Ascending aorta (tissue), 2 donors: Measurements from ENCODE around the gene SPAG9. TPM values are rescaled to one million over a fixed set of nuclear protein-coding genes. Genes with fewer than 3 reads are reported as not detected.

Experiments
- DNase-seq, 2 donors: peaks; one replicate each; pipeline ENCODE4 v3.0.0-alpha.2; 2019; ENCODE audit warnings: low spot score in 2 of 2
- H3K27ac ChIP-seq, 2 donors: fragments of 200-600 bp; sonication (generic); one replicate each; pipeline ENCODE4 v1.5.1; 2016 to 2017; ENCODE audit warnings: mild to moderate bottlenecking in 1 of 2
- H3K27me3 ChIP-seq: fragments of 200-600 bp; sonication (generic); one replicate; pipeline ENCODE4 v1.5.1; 2017
- H3K36me3 ChIP-seq, 2 donors: fragments of 200-600 bp; sonication (generic); one replicate each; pipeline ENCODE4 v1.5.1; 2016
- H3K4me1 ChIP-seq, 2 donors: fragments of 200-600 bp; sonication (generic); one replicate each; pipeline ENCODE4 v1.5.1; 2016 to 2017; ENCODE audit warnings: mild to moderate bottlenecking in 1 of 2
- H3K4me3 ChIP-seq, 2 donors: fragments of 200-600 bp; sonication (generic); one replicate each; pipeline ENCODE4 v1.5.1; 2016 to 2017; ENCODE audit warnings: mild to moderate bottlenecking in 1 of 2
- H3K9me3 ChIP-seq, 2 donors: fragments of 200-600 bp; sonication (generic); one replicate each; pipeline ENCODE4 v1.5.1; 2016
- CTCF ChIP-seq, 3 experiments: fragments of 200-600 bp in 2 of 3; fragments of 450-650 bp in 1 of 3; sonication (generic) in 2 of 3; IDR thresholded peaks; one replicate each; pipeline ENCODE4 v1.5.1; 2016 to 2019; ENCODE audit warnings: antibody characterized with exemption in 3 of 3, mild to moderate bottlenecking in 1 of 3, moderate library complexity in 1 of 3
- intact Hi-C: fragments of 100-400 bp; cut with DNase I; formaldehyde crosslinking; loops from one replicate; pipeline ENCODE4 v1.15.1; 2023
- total RNA-seq: library from RNA; depleted of rRNA; stranded (reverse); fragments of >200 nt; gene quantifications from one replicate; pipeline ENCODE4 v1.1.0, GENCODE V29; 2016

SPAG9 gene
- total RNA-seq, 1 donor from 2014 or later = 41.3 TPM

- Histone ChIP-seq H3K9me3 (no peaks in the 10 kb centered on the region), H3K27me3 (no peaks in the 10 kb centered on the region), H3K4me1 (peaks cover 0 to 16% of the 10 kb centered on the region in 2 donors), H3K36me3 (no peaks in the 10 kb centered on the region), H3K4me3 (no peak overlapping the region), H3K27ac (no peak overlapping the region)
- intact Hi-C loops = no loop called here
- TF ChIP-seq CTCF (IDR thresholded peaks at IDR 0.05) = no peak
- no peak for DNase-seq
Observed at GRCh38 chr17:50922721-50923405, 197.8 kb downstream of the SPAG9 start.

DNA sequence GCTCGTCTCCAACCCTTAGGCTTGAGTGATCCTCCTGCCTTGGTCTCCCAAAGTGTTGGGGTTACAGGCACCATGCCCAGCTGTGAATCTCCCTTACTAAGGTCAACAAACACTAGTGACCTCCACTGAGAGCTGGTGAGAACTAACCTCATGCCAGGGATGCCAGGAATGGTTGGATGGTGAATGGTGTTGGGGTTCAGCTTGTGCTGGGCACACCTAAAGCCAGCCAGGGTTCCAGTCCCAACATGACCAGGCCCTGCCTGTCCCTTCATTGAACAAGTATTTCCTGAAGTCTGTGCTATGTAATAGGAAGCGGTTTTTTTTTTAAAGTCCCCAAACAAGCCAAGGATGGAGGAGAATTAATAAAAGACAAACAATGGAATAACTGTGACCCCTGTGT lies 198.6 kb downstream of the SPAG9 start:
- no peak overlapping the region for H3K27ac ChIP-seq
- H3K36me3 ChIP-seq = no peaks in the 10 kb centered on the region
- intact Hi-C loops = no loop called here
- no peaks in the 10 kb centered on the region for H3K27me3 ChIP-seq
- H3K9me3 ChIP-seq = no peaks in the 10 kb centered on the region
- no peak overlapping the region for H3K4me3 ChIP-seq
- TF ChIP-seq CTCF (IDR thresholded peaks at IDR 0.05) = no peak
- no peak for DNase-seq
- H3K4me1 ChIP-seq = peaks cover 0 to 16% of the 10 kb centered on the region in 2 donors

GRCh38 chr17:50920891-50921586 lies 199.6 kb downstream of the SPAG9 start:
- peak overlapping the region in 1 of 2 donors; percentile 40 for H3K27ac ChIP-seq

GRCh38 chr17:50920041-50920410 lies 200.6 kb downstream of the SPAG9 start:
- TF ChIP-seq CTCF (IDR thresholded peaks at IDR 0.05) = no peak
- Histone ChIP-seq H3K27ac (peak overlapping the region; percentile 40 to 50), H3K4me1 (peaks cover 0 to 16% of the 10 kb centered on the region in 2 donors), H3K27me3 (no peaks in the 10 kb centered on the region), H3K9me3 (no peaks in the 10 kb centered on the region), H3K36me3 (no peaks in the 10 kb centered on the region), H3K4me3 (no peak overlapping the region)
- intact Hi-C loops = no loop called here
- no peak for DNase-seq

More at GRCh38 chr17:50920891-50921586, 199.6 kb downstream of the SPAG9 start:
- H3K4me3 ChIP-seq = no peak overlapping the region
- H3K9me3 ChIP-seq = no peaks in the 10 kb centered on the region
- no peak for DNase-seq
- H3K4me1 ChIP-seq = peaks cover 0 to 16% of the 10 kb centered on the region in 2 donors
- intact Hi-C loops = no loop called here
- no peak for TF ChIP-seq CTCF (IDR thresholded peaks at IDR 0.05)
- no peaks in the 10 kb centered on the region for H3K27me3 ChIP-seq
- H3K36me3 ChIP-seq = no peaks in the 10 kb centered on the region

- TF ChIP-seq CTCF (IDR thresholded peaks at IDR 0.05) = peak in 1 of 3 experiments; percentile 29
- peak; percentile 77 to 96 for DNase-seq
- Histone ChIP-seq H3K4me3 (no peak overlapping the region), H3K9me3 (no peaks in the 10 kb centered on the region), H3K4me1 (peaks cover 0 to 16% of the 10 kb centered on the region in 2 donors), H3K36me3 (no peaks in the 10 kb centered on the region), H3K27me3 (no peaks in the 10 kb centered on the region), H3K27ac (peak overlapping the region; percentile 50 to 63)
- intact Hi-C loops = loop anchor here (1.0 kb wide), 1 partner anchor 53 kb away; the partner anchor contains the start of gene TOB1
Observed at GRCh38 chr17:50919321-50920040, 201.2 kb downstream of the SPAG9 start.
